ENCODE data around the gene ARHGAP15.

DNA sequence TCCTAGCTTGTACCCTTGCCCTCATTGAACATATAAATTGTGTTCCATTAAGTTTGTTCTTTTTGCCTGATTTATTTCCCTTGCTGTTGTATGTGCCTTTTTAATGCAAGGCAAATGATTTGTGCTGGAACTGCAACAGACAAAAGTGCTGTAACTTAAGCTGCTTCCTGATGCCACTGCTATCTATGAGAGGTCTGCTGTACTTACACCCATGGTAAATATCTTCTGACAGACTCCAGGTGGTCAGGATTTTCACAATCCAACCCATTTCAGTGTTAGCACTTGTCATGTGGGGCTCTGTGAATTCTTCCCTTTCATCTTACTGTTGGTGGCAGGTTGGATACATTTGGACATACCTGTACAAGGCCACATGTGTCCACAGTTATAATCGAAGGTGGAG lies 63.5 kb downstream of the ARHGAP15 start:
- TF ChIP-seq CTCF (conservative IDR thresholded peaks at IDR 0.05) (no peak), EZH2 (IDR thresholded peaks at IDR 0.05; ENCODE audit: low read depth) (no peak)
